ENCODE data around the gene ENDOD1. TPM values are rescaled to one million over a fixed set of nuclear protein-coding genes. Genes with fewer than 3 reads are reported as not detected.

Gene ENDOD1
- polyA plus RNA-seq, 2 of the 4 experiments (the other 2 are of a cell fraction), result 8.3 to 8.8 TPM

GRCh38 chr11:95163106-95163505, 73.5 kb downstream of the ENDOD1 start:
- Histone ChIP-seq H3K4me3 (no peak overlapping the region), H3K4me2 (no peak overlapping the region), H3K4me1 (no peaks in the 10 kb centered on the region), H3K9me3 (no peaks in the 10 kb centered on the region), H3K27ac (no peak overlapping the region)
- no peak for TF ChIP-seq BHLHE40 (IDR thresholded peaks at IDR 0.05; ENCODE audit: low read depth, low read length)
- DNase-seq (ENCODE audit: low read depth in 1 of 2, low spot score in 1 of 2) (no peak), FAIRE-seq (no peak), ATAC-seq (no peak)
- 70% methylated on average over 4 of the region's 4 CpGs for WGBS (ENCODE audit: missing lambda C conversion rate)
- ChIA-PET POLR2A (no interaction called here), CTCF (interaction anchor here (1.9 to 2.6 kb wide), 2 partner anchors 9 to 11 kb away, joined by 10 read pairs; no protein-coding TSS in a partner anchor)

- FAIRE-seq, result no peak
- POLR2A ChIA-PET, result interaction anchor here (1.1 kb wide), 1 partner anchor 98 kb away, joined by 3 read pairs; no protein-coding TSS in a partner anchor
- Histone ChIP-seq H3K4me3 (no peak overlapping the region), H3K4me1 (no peaks in the 10 kb centered on the region), H3K9me3 (no peaks in the 10 kb centered on the region), H3K27ac (no peak overlapping the region), H3K4me2 (no peak overlapping the region)
- CTCF ChIA-PET, result interaction anchor here (1.3 to 2.6 kb wide), 2 partner anchors 11 to 13 kb away, joined by 4 to 10 read pairs; no protein-coding TSS in a partner anchor
- no peak for ATAC-seq
- DNase-seq (ENCODE audit: low read depth in 1 of 2, low spot score in 1 of 2), result no peak
- TF ChIP-seq KDM5A (IDR thresholded peaks at IDR 0.05) (no peak), RNF2 (IDR thresholded peaks at IDR 0.05; ENCODE audit: borderline replicate concordance, low read depth) (no peak), ELK1 (IDR thresholded peaks at IDR 0.05; ENCODE audit: low read depth, low read length) (no peak), SMC3 (IDR thresholded peaks at IDR 0.05) (no peak), BHLHE40 (IDR thresholded peaks at IDR 0.05; ENCODE audit: low read depth, low read length) (no peak), NR3C1 (IDR thresholded peaks at IDR 0.05) (no peak), NPAS2 (CRISPR knock-in tag; IDR thresholded peaks at IDR 0.05; ENCODE audit: borderline replicate concordance) (no peak), RFX5 (IDR thresholded peaks at IDR 0.05) (no peak), RARB (CRISPR knock-in tag; IDR thresholded peaks at IDR 0.05) (no peak), ZNF302 (CRISPR knock-in tag; IDR thresholded peaks at IDR 0.05) (no peak), HOXB13 (CRISPR knock-in tag; IDR thresholded peaks at IDR 0.05; ENCODE audit: low read depth) (no peak), CTCF (IDR thresholded peaks at IDR 0.05) (no peak), GATA3 (IDR thresholded peaks at IDR 0.05; ENCODE audit: borderline replicate concordance) (no peak), FOXS1 (CRISPR knock-in tag; IDR thresholded peaks at IDR 0.05) (no peak), ESRRA (IDR thresholded peaks at IDR 0.05; ENCODE audit: borderline replicate concordance, low read length) (no peak), USF2 (IDR thresholded peaks at IDR 0.05) (no peak), TP53 (CRISPR knock-in tag; IDR thresholded peaks at IDR 0.05) (no peak)
Observed at GRCh38 chr11:95165638-95166037, 76.0 kb downstream of the ENDOD1 start.

- TF ChIP-seq BCL3 (IDR thresholded peaks at IDR 0.05) (no peak), E2F6 (IDR thresholded peaks at IDR 0.05; ENCODE audit: borderline replicate concordance, low read depth) (no peak), RNF2 (IDR thresholded peaks at IDR 0.05; ENCODE audit: borderline replicate concordance, low read depth) (no peak), TP53 (CRISPR knock-in tag; IDR thresholded peaks at IDR 0.05) (no peak), MYC (IDR thresholded peaks at IDR 0.05; ENCODE audit: borderline replicate concordance, low read length) (no peak), PHF8 (IDR thresholded peaks at IDR 0.05; ENCODE audit: borderline replicate concordance, low read depth) (no peak), ZNF302 (CRISPR knock-in tag; IDR thresholded peaks at IDR 0.05) (no peak), CEBPB (IDR thresholded peaks at IDR 0.05) (no peak), FOXS1 (CRISPR knock-in tag; IDR thresholded peaks at IDR 0.05) (no peak), EHMT2 (IDR thresholded peaks at IDR 0.05; ENCODE audit: low read depth) (no peak), HEYL (CRISPR knock-in tag; IDR thresholded peaks at IDR 0.05) (no peak)
- no peak for FAIRE-seq
- H3K4me1 ChIP-seq, result no peaks in the 10 kb centered on the region
- no peak for DNase-seq (ENCODE audit: low read depth in 1 of 2, low spot score in 1 of 2)
- ATAC-seq, result no peak
- H3K4me2 ChIP-seq, result no peak overlapping the region
- no peak overlapping the region for H3K27ac ChIP-seq
- CTCF ChIA-PET, result interaction anchor here (1.3 kb wide), 1 partner anchor 12 kb away, joined by 4 read pairs; no protein-coding TSS in a partner anchor
- H3K4me3 ChIP-seq, result no peak overlapping the region
- H3K9me3 ChIP-seq, result no peaks in the 10 kb centered on the region
- WGBS (ENCODE audit: missing lambda C conversion rate), result 82% methylated on average over 2 of the region's 2 CpGs
- POLR2A ChIA-PET, result interaction anchor here (1.1 kb wide), 1 partner anchor 99 kb away, joined by 3 read pairs; no protein-coding TSS in a partner anchor
Observed at GRCh38 chr11:95166781-95167180, 77.1 kb downstream of the ENDOD1 start.

All from A549 (cell line).